ENCODE results near the gene OR2V2. TPM values are rescaled to one million over a fixed set of nuclear protein-coding genes. Genes with fewer than 3 reads are reported as not detected.
"Not testable (repeated sequence)": the region's sequence is repeated elsewhere in the genome, so short reads cannot be mapped to it uniquely, and the experiment has no call there.

The OR2V2 gene, protein sequence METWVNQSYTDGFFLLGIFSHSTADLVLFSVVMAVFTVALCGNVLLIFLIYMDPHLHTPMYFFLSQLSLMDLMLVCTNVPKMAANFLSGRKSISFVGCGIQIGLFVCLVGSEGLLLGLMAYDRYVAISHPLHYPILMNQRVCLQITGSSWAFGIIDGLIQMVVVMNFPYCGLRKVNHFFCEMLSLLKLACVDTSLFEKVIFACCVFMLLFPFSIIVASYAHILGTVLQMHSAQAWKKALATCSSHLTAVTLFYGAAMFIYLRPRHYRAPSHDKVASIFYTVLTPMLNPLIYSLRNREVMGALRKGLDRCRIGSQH
- not detected in 2 replicates for total RNA-seq

DNA sequence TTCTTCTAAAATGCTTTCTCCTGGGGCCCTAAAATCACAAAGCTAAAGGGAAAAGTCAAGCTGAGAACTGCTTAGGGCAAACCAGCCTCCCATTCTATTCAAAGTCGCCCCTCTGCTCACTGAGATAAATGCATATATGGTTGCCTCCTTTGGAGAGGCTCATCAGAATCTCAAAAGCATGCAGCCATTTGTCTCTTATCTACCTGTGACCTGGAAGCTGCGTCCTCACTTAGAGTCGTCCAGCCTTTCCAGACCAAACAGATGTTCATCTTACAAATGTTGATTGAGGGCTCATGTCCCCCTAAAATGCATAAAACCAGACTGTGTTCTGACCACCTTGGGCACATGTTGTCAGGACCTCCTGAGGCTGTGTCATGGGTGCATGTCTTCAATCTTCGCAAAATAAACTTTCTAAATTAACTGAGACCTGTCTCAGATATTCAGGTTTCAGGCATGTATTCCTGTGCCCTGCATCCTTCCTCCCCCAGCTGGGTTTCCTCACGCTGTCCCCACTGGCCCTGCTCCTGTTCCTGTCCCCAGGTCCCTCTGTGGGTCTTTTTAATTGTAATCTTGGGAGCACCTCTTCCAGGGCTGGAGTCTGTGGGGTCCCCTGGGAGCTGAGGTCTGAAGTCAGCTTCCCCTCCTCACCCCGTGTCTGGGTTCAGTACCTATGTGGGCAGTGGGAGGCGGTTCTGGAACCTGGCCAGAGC lies at the start of gene OR2V2:
Gene OR2V2, plus strand, starts transcription at position 660 of the 710 bp plus-strand sequence. CDS start 7,357 bp downstream, outside the sequence.
- intact Hi-C loops (cut with micrococcal nuclease), result not testable (repeated sequence)

DNA sequence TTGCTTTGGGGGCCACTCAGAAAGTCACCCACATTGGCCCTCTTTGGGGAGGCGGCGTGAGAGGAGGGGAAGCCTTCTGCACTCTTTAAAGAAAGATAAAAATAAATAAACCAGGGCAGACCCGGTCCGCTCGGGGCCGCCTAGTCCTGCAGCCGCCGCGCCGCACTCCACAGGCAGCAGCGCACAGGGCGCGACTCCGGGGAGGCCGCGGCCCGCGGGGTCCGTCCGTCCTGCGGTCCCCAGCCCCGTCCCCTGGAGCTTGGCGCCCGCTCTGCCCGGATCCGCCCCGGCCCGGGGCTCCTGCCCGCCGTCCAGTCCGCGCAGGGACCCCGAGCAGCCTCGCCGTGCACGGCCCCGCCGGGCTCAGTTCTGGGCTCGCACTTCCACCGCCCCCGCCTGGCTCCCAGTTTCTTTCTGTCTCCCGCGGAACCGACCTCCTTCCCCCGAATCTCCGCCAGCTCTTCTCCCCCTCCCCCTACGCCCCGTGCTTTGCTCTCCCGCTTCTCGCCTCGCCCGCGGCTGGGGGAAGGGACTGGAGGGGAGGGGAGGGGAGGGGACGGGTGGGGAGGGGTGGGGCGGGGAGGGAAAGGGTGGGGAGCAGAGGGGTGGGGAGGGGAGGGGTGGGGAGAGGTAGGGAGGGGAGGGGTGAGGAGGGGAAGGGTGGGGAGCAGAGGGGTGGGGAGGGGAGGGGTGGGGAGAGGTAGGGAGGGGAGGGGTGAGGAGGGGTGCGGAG lies 49.5 kb upstream of the OR2V2 start:
- intact Hi-C loops (cut with micrococcal nuclease), result not testable (repeated sequence)

DNA sequence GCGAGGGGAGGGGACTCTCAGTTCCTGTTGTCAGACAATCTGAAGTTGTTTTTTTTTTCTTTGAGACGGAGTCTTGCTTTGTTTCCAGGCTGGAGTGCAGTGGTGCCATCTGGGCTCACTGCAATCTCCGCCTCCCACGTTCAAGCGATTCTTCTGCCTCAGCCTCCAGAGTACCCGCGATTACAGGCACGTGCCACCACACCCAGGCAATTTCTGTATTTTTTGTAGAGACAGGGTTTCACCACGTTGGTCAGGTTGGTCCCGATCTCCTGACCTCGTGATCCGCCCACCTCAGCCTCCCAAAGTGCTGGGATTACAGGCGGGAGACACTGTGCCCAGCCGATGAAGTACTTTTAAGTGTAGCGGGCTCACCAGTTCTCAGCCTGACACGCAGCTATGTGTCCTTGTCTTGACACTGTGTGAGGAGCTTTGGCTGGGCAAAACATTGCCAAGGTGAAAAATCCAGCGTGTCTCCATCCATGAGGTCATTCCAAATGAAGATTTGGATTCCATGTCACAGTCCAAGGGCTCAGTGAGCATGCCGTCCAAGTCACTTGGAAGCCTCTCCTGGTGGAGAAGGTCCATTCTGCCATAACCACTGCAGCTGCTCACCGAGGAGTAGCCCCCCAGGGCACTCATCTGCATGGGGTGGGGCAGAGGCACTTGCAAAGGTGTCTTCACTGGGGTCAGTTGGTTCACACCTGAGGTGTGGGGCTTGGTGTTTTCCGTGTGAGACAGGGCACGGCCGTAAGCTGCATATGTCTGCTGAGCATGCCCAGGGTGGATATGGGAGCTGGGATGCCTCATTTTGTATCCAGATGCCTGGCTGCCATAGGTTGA lies 48.4 kb upstream of the OR2V2 start:
- intact Hi-C loops (cut with micrococcal nuclease), result no loop called here

DNA sequence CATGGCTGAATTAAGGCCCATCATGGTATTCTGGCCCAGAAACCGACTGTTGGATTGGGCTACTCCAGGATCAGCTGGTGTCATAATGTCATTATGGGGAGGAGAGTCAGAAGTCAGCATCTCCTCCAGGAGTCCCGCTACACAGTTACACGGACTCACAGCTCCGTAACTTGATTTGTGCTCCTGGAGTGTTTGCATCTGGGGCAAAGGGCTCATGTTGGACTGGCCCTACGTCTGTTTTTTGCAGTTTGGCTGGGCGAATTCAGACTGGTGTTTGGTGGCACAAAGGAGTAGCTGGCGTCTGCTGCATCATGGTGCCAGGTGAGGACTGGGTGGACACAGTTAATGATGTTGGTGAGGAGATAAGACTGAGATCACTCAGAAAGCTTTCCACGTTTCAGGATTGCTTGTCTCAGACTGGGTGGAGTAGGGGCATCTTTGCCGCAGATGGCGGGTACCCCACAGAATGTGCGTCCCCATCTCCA lies 47.7 kb upstream of the OR2V2 start:
- intact Hi-C loops (cut with micrococcal nuclease), result no loop called here

DNA sequence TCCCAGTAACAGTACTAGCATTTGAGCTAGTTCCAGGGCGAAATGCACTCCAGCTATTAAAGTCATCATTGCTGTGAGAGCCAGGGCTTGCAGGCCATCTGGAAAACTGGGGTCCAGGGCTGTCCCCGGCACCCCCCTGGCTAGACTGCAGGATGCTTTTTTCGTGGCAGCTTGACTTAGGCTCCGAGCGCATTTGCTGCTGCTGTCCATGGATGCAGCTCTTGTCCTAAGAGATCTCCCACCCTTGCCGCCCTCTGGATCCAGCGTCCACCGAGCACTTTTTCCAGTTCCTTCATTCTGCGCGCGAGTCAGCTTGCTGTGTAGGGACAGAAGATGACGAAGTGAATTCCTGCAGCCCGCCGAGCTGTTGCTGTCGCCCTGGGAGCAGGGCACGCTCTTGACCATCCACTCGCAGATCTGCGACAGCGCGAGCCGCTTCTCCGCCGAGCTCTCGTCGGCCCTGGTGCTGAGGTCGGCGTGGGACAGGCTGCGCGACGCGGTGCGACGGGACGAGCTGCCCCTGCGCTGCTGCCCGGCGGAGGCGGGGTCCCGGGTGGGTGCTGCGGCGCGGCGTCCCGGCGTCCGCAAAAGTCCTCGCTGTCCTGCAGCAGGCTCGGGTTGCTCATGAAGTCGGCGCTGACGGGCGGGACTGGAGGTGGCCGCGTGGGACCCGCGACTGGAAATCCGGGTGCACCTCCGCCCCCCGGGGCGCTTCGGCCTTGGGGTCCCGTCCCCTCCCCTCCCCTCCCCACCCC lies 47.1 kb upstream of the OR2V2 start:
- intact Hi-C loops (cut with micrococcal nuclease), result no loop called here

DNA sequence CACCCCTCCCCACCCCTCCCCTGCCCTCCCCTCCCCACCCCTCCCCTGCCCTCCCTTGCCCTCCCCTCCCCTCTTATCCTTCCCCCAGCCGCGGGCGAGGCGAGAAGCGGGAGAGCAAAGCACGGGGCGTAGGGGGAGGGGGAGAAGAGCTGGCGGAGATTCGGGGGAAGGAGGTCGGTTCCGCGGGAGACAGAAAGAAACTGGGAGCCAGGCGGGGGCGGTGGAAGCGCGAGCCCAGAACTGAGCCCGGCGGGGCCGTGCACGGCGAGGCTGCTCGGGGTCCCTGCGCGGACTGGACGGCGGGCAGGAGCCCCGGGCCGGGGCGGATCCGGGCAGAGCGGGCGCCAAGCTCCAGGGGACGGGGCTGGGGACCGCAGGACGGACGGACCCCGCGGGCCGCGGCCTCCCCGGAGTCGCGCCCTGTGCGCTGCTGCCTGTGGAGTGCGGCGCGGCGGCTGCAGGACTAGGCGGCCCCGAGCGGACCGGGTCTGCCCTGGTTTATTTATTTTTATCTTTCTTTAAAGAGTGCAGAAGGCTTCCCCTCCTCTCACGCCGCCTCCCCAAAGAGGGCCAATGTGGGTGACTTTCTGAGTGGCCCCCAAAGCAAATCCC lies 46.2 kb upstream of the OR2V2 start:
- intact Hi-C loops (cut with micrococcal nuclease), result not testable (repeated sequence)

DNA sequence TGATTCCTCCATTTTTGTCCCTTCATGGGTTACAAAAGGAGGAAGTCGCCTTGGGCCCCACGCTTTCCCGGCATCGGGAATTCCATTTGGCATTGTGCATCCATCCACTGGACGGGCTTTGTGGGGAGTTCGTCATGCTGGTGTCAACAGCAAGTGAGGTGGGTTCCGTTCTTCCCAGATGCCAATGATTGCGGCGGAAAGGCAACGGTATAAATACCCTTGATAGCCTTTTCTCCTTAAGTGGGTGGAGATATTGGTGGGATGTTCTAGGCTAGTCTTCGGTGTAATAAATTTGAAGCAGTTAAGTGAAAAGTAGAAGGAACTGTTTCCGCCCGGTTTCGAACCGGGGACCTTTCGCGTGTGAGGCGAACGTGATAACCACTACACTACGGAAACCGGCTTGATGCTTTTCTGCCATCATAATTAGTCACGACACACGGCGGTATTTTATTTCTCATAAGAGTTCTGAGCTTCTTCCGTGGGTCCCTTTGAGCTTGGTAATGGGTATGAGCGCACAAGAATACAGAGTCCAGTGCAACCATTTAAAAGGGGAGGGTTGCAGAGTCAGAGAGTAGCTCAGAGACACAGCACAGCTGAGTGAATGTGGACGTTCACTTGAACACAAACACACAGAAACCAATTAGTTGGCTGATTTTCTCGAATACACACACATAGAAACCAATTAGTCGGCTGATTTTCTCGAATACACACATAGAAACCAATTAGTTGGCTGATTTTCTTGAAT lies 45.3 kb upstream of the OR2V2 start:
- intact Hi-C loops (cut with micrococcal nuclease), result not testable (repeated sequence)

DNA sequence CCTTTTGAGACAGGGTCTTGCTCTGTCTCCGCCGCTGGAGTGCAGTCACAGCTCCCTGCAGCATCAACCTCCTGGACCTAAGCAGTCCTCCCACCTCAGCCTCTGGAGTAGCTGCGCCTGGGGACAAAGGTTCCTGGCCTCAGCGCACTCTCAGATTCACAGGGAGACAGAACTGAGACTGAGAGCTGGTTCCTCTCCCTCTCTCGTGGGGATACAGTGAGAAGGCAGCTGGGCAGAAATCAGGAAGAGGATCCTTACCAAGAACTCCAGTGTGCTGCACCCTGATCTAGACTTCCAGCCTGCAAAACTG lies 43.2 kb upstream of the OR2V2 start:
- intact Hi-C loops (cut with micrococcal nuclease), result not testable (repeated sequence)

DNA sequence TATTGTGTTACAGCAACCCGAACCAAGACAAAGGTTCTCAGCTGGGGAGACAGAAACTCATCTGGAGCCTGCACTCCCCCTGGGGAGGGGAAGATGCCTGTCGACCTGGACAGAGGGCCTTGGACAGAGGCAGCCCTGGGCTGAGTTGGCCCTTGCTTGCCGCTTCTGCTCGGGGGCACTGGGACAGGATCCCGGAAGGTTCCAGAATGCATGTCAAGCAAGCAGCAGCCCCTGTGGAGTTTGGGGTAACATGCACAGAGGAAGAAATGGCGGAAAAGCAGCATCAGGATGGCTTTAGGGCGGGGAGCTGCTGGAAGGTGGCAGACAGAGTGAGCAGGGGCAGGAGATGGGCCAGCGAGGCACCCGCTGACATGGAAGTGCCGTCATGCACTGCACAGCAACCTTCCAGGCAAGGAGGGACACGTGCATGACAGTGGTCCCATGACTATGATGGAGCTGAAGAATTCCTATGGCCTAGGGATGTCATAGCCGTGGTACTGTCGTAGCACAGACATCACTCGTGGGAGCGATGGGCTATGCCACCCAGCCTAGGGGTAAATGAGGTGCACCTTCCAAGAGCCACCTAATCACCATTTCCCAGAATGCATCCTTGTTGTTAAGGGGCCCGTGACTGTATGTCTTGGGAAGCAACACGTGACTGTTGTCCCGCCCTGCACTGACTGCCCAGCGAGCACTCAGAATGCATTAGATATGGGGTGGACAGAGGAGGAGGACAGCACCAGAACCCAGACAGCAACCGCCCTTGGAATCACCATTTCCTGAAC lies 42.6 kb upstream of the OR2V2 start:
- intact Hi-C loops (cut with micrococcal nuclease), result not testable (repeated sequence)

DNA sequence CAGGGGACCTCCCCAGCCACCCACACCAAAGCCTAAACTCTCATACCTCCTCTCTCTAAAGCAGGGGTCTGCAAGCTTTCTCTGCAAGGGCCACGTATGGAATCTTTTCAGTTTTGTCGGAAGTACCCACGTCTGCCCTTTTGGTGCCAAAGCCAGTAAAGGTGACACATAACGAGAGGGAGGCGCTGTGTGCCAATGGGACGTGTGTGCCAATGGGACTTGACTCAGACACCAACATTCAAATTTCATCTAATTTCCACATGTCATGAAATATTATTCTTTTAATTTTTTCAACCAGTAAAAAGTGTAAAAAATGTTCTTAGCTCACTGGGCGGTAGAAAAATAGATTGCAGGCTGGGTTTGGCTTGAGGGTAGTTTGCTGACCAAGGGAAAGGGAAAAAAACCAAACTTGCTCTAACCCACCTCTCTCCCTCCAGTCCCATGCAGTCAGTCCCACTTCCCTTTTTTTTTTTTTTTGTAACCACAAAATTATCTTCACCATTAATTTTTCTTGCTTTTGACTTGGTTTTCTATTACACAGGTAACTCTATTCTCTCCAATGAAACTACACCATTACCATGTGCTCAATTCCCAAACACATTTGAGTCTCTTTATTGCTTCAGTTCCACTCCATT lies 41.9 kb upstream of the OR2V2 start:
- intact Hi-C loops (cut with micrococcal nuclease), result no loop called here

DNA sequence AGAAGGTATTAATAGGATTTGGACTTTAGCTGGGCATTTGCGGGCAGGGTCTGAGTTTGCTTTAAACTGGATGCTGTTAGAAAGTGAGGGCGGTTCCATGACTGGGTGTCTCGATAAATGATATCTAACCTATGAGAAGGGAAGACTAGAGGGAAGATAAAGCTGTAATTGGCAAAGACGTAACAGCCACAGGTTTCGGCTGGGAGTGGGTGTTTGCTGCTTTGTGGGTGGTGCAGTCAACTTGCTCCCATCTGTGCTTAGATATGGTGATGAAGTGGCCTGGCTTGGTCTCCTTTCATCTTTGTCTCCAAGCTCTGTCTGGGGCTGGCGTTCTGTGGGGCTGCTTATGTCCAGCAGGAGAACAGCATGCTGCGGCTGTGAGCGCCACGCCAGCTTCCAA lies 39.7 kb upstream of the OR2V2 start:
- intact Hi-C loops (cut with micrococcal nuclease), result no loop called here

DNA sequence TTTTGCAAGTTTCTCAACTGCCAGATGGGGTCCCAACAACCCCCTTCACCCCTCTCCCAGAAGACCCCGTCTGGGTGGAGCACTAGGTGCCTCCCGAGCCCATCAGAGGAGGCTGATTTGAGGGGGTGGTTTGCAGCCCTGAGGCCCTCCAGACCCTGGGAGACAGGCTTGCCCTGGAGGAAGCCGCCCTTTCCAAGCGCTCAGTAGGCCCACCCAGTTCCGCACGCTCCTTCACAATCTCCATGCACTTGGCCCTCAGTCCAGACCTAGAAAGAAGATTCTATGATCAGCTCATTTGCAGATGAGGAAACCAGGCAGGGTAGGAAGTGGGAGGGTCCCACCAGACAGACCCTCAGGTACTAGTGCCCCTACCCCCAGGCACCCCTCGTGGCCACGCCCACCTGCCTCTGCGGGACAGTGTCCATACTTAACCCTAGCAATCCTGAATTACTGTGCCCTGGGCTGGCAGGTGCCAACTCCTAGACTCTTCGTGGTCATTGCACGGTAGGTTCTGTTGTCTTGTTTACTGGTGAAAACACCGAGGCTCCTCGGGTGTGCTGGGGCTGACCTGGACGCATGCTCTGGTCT lies 38.7 kb upstream of the OR2V2 start:
- intact Hi-C loops (cut with micrococcal nuclease), result no loop called here

DNA sequence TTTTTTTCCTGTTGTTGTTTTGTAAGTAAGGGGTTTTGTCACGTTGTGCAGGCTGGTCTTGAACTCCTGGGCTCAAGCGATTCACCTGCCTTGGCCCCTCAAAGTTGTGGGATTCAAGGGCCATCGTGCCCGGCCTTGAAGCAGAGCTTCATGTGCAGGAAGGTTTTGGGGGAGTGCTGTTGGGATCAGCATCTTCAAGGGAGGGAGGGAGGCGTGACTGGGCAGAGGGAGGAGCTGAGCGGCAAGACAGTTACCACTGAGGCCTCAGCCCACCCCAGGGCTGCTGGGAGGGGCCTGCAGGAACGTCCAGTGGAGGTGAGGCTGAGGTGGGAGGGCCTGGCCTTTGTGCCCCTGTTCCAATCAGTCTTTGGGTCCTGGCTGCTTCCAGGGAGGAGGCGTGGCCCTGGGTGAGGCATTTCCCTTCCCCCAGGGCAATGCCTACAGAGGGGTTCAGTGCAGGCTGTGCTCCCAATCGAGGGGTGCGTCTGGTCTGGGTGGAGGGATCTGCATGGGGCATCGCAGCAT lies 37.8 kb upstream of the OR2V2 start:
- intact Hi-C loops (cut with micrococcal nuclease), result no loop called here

DNA sequence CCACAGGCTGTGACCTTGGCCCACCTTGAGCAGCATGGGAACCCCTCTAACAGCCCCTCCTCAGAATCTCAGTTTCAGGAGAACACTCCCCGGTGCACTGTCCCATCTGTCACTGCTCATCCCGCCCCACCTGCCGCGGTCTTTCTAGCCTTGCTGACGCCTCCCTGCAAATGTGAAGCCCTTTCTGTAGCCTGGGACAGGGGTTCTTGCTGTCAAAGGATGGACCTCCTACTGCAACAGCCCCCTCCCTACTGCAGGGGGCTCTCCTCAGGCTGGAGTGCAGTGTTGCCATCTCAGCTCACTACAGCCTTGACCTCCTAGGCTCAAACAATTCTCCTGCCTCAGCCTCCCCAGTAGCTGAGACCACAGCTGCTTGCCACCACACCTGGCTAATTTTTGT lies 36.4 kb upstream of the OR2V2 start:
- intact Hi-C loops (cut with micrococcal nuclease), result no loop called here

DNA sequence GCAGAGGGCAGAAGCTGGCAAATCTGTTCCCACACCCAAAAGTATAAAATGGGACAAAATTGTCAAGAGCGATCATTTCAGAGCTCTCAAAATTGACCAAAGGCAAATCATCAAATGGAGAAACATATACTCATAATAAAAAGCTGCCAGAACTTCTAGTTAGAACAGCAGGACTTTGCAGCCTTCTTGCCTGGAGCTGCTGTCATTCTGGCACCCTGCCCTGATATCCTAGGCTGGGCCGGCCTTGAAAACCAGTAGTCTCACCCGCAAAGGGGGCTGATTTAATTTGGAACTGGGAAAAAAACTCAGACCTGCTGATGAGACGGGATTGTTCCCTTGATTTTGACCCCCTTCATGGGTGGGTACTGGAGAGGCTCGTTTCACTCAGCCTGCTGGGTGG lies 34.9 kb upstream of the OR2V2 start:
- intact Hi-C loops (cut with micrococcal nuclease), result no loop called here

DNA sequence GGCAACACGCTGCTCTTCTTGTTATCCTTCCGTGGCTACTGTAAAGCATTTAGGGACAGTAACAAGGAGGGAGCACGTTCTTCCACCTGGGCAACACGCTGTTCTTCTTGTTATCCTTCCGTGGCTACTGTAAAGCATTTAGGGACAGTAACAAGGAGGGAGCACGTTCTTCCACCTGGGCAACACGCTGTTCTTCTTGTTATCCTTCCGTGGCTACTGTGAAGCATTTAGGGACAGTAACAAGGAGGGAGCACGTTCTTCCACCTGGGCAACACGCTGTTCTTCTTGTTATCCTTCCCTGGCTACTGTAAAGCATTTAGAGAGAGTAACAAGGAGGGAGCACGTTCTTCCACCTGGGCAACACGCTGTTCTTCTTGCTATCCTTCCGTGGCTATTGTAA lies 33.8 kb upstream of the OR2V2 start:
- intact Hi-C loops (cut with micrococcal nuclease), result not testable (repeated sequence)

DNA sequence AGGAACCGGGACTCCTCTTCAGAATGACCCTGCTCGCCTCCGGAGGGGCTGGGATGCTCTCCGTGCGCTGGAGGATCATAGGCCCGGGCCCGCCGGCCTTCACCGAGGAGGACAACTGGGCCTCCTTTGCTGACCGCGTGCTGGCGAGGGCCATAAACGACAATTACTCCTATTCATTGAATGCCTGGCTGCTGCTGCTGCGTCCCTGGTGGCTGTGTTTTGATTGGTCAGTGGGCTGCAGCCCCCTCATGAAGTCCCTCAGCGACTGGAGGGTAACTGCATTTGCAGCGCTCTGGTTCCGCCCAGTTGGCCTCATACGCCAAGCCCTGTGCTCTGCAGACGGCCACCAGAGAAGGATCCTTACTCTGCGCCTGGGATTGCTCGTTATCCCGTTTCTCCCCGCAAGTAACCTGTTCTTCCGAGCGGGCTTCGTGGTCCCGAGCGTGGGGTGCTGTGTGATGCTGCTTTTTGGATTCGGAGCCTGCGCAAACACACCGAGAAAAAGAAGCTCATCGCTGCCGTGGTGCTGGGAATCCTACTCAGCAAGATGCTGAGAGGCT lies 33.0 kb upstream of the OR2V2 start:
- intact Hi-C loops (cut with micrococcal nuclease), result no loop called here
